ENCODE results near the gene IGSF9. TPM values are rescaled to one million over a fixed set of nuclear protein-coding genes. Genes with fewer than 3 reads are reported as not detected.
A peak's percentile ranks its signal among the peaks of the same experiment; 100 is the strongest.

IGSF9 gene
- total RNA-seq, 4 donors from 2014 or later, result 0.17 to 0.23 TPM; not detected in 2

DNA sequence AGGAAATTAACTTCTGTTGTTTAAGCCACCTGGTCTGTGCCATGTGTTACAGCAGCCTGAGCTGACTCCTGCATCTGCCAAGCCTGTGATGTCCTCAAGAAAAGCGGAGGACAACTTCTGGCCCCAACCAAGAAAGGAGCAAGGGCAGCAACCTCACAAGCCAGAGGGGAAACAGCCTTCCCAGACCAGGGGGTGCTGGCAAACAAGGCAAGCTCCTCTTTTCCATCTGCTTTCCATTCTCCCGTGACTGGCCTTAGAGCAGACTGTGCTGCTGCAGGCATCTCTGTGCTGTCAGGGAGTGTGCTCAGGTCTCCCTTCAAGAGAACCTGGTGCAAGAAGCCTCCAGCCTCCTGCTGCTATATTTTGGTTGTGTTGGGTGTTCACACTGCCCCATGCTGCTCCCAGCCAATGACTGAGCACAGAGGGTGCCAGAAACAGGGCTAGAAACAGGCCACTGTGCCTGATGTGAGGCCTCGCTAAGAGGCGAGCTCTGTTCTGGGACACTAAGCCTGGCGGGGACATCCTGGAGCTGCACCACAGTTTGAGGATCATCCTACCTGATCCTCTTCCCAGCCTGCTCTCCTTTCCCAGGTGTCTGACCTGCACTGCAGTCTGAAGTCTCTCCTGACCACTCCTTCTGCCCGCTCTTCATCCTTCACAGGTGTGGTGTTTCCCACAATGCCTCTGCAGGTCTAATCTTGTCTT is 36.1 kb upstream of the IGSF9 start:
- 99% methylated on average over 6 of the region's 6 CpGs for WGBS

DNA sequence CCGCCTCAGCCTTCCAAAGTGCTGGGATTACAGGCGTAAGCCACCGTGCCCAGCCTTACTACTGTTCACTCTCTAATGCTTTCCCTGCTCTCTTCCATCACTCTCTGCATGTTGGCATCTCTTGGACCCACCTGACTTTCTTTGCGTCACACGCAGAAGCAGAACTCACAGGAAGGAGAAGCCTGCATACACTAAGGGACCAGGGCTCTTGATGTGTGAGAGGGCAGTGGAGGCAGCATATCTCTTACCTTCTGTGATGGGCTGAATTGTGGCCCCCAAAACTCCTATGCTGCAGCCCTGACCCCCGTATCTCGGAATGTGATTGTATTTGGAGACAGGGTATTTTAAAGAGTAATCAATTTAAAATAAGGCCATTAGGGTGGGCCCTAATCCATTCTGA is 35.4 kb upstream of the IGSF9 start:
- no peaks in the 10 kb centered on the region for H3K36me3 ChIP-seq
- no peak overlapping the region for H3K27ac ChIP-seq (replicated peaks in 1 of 4)
- no peak overlapping the region for H3K4me3 ChIP-seq
- 95% methylated on average over 7 of the region's 7 CpGs for WGBS
- DNase-seq (ENCODE audit: extremely low spot score), result peak; percentile 82
- H3K9me3 ChIP-seq, result no peaks in the 10 kb centered on the region
- TF ChIP-seq POLR2AphosphoS5 (IDR thresholded peaks at IDR 0.05) (no peak), EP300 (IDR thresholded peaks at IDR 0.05) (no peak), POLR2A (IDR thresholded peaks at IDR 0.05; ENCODE audit: low read depth) (no peak)
- TF ChIP-seq, protein P1, sequence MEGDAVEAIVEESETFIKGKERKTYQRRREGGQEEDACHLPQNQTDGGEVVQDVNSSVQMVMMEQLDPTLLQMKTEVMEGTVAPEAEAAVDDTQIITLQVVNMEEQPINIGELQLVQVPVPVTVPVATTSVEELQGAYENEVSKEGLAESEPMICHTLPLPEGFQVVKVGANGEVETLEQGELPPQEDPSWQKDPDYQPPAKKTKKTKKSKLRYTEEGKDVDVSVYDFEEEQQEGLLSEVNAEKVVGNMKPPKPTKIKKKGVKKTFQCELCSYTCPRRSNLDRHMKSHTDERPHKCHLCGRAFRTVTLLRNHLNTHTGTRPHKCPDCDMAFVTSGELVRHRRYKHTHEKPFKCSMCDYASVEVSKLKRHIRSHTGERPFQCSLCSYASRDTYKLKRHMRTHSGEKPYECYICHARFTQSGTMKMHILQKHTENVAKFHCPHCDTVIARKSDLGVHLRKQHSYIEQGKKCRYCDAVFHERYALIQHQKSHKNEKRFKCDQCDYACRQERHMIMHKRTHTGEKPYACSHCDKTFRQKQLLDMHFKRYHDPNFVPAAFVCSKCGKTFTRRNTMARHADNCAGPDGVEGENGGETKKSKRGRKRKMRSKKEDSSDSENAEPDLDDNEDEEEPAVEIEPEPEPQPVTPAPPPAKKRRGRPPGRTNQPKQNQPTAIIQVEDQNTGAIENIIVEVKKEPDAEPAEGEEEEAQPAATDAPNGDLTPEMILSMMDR (IDR thresholded peaks at IDR 0.05), result no peak
- H3K4me1 ChIP-seq, result peaks cover 0 to 10% (median 4%) of the 10 kb centered on the region in 4 donors
- intact Hi-C loops (cut with DNase I), result no loop called here
- no peaks in the 10 kb centered on the region for H3K27me3 ChIP-seq

More for the DNA sequence above, 36.1 kb upstream of the IGSF9 start:
- no peaks in the 10 kb centered on the region for H3K36me3 ChIP-seq
- no peaks in the 10 kb centered on the region for H3K27me3 ChIP-seq
- H3K4me3 ChIP-seq, result no peak overlapping the region
- TF ChIP-seq POLR2A (IDR thresholded peaks at IDR 0.05; ENCODE audit: low read depth), result no peak
- H3K9me3 ChIP-seq, result no peaks in the 10 kb centered on the region
- peak; percentile 75 for DNase-seq (ENCODE audit: extremely low spot score)
- no peak overlapping the region for H3K27ac ChIP-seq (replicated peaks in 1 of 4)
- H3K4me1 ChIP-seq, result peaks cover 0 to 10% (median 4%) of the 10 kb centered on the region in 4 donors
- intact Hi-C loops (cut with DNase I), result no loop called here

DNA sequence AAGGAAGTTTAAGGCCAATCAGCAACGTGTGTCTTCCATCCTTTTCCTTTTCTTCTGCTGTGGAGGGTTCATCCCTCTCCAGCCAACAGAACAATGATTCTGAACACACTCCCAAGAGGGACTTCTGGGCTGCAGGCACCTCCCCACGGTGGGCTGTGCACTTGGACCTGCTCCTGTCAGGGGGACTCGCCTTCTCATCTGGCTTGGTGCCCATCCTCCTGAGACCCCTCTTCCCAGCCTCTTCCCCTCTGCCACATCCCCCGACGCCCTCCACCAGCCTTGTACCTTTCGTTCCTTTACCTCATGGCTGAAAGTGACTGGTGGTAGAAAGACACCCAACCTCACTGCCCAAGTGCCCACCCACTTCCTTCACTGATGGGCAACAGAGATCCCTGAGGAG is 34.7 kb upstream of the IGSF9 start:
- 60% methylated on average over 6 of the region's 6 CpGs for WGBS

DNA sequence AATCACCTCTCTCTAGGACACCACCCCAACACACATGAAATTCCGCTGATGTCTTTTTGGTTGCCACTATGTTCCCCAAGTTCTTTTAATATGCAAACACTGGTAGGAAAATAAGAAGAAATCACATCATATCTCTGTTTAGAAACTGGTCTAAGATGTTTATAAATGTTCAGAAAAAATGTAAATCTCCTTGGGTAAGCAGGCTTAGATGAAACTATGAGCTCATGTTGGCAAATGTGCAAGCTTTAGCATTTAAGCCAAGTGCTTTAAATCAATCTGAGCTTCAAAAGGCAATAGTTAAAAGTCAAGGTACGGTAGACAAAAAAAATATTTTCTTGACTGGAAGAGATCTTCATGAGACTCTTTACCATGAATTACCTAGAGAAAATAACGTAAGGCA is 33.8 kb upstream of the IGSF9 start:
- Histone ChIP-seq H3K36me3 (no peaks in the 10 kb centered on the region), H3K27me3 (no peaks in the 10 kb centered on the region), H3K27ac (replicated peaks in 1 of 4) (no peak overlapping the region), H3K4me1 (peaks cover 0 to 10% (median 4%) of the 10 kb centered on the region in 4 donors), H3K4me3 (no peak overlapping the region), H3K9me3 (no peaks in the 10 kb centered on the region)
- no peak for TF ChIP-seq EP300 (IDR thresholded peaks at IDR 0.05)
- TF ChIP-seq, protein P1 (IDR thresholded peaks at IDR 0.05), result no peak
- TF ChIP-seq POLR2AphosphoS5 (IDR thresholded peaks at IDR 0.05), result no peak
- no peak for TF ChIP-seq POLR2A (IDR thresholded peaks at IDR 0.05; ENCODE audit: low read depth)
- 47% methylated on average over 3 of the region's 3 CpGs for WGBS
- intact Hi-C loops (cut with DNase I), result no loop called here
- DNase-seq (ENCODE audit: extremely low spot score), result no peak

More for the DNA sequence above, 34.7 kb upstream of the IGSF9 start:
- Histone ChIP-seq H3K27me3 (no peaks in the 10 kb centered on the region), H3K9me3 (no peaks in the 10 kb centered on the region), H3K27ac (replicated peaks in 1 of 4) (no peak overlapping the region), H3K4me1 (peaks cover 0 to 10% (median 4%) of the 10 kb centered on the region in 4 donors), H3K36me3 (no peaks in the 10 kb centered on the region), H3K4me3 (no peak overlapping the region)
- TF ChIP-seq, protein P1 (IDR thresholded peaks at IDR 0.05), result no peak
- no peak for TF ChIP-seq POLR2AphosphoS5 (IDR thresholded peaks at IDR 0.05)
- no peak for TF ChIP-seq POLR2A (IDR thresholded peaks at IDR 0.05; ENCODE audit: low read depth)
- no peak for TF ChIP-seq EP300 (IDR thresholded peaks at IDR 0.05)
- intact Hi-C loops (cut with DNase I), result no loop called here
- DNase-seq (ENCODE audit: extremely low spot score), result peak; percentile 45

DNA sequence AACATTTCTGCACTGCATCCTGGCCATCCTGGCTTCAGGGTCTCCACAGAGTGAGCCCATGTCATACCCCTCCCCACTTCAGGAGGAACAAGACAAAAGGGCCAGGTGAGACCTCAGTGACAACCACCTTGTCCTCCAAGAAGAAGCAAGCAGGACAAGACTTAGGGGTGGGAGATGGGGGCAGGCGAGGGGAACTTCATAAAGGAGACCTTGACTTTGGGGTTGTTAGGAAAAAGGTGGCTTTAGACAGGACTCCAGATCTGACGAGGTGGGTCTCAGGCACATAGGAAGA is 32.6 kb upstream of the IGSF9 start:
- DNase-seq (ENCODE audit: extremely low spot score), result no peak
- Histone ChIP-seq H3K9me3 (no peaks in the 10 kb centered on the region), H3K4me3 (no peak overlapping the region), H3K36me3 (no peaks in the 10 kb centered on the region), H3K27me3 (peaks cover 0 to 8% (median 0%) of the 10 kb centered on the region in 4 donors), H3K4me1 (peaks cover 0 to 10% (median 4%) of the 10 kb centered on the region in 4 donors), H3K27ac (replicated peaks in 1 of 4) (no peak overlapping the region)
- intact Hi-C loops (cut with DNase I), result no loop called here
- 94% methylated on average over 2 of the region's 2 CpGs for WGBS
- TF ChIP-seq, protein P1 (IDR thresholded peaks at IDR 0.05), result no peak
- TF ChIP-seq EP300 (IDR thresholded peaks at IDR 0.05) (no peak), POLR2A (IDR thresholded peaks at IDR 0.05; ENCODE audit: low read depth) (no peak), POLR2AphosphoS5 (IDR thresholded peaks at IDR 0.05) (no peak)
